Kidney (tissue), 14 donors: Measurements from ENCODE around the gene XDH. TPM values are rescaled to one million over a fixed set of nuclear protein-coding genes. Genes with fewer than 3 reads are reported as not detected.

Experiments
- DNase-seq, 5 donors: peaks; one replicate each; pipeline ENCODE4 v3.0.0-alpha.2; 2013 to 2020
- FAIRE-seq: peaks from 2 replicates; lab custom pipeline; 2012; peaks lifted over from hg19 to GRCh38; lab: Jason Lieb, UNC
- H3K27ac ChIP-seq, 2 donors: one replicate each; pipeline ENCODE4 v1.7.0; 2013; ENCODE audit warnings: low read depth in 2 of 2, low read length in 2 of 2, inconsistent platforms in 1 of 2
- H3K27me3 ChIP-seq: one replicate; pipeline ENCODE4 v1.7.1; 2013; ENCODE audit warnings: low read length, inconsistent platforms; ENCODE audit not compliant: control insufficient read depth, insufficient read depth
- H3K36me3 ChIP-seq, 3 donors: one replicate each; pipeline versions ENCODE4 v1.7.0 to v1.7.1; 2013; ENCODE audit warnings: low read length in 3 of 3, control low read depth in 1 of 3, inconsistent platforms in 1 of 3; ENCODE audit not compliant: insufficient read depth in 3 of 3, control insufficient read depth in 2 of 3
- H3K4me1 ChIP-seq, 3 donors: one replicate each; pipeline versions ENCODE4 v1.7.0 to v1.7.1; 2013; ENCODE audit warnings: low read length in 3 of 3, inconsistent platforms in 1 of 3, low read depth in 1 of 3; ENCODE audit not compliant: control insufficient read depth in 2 of 3, insufficient read depth in 2 of 3
- H3K4me3 ChIP-seq, 3 donors: one replicate each; pipeline versions ENCODE4 v1.7.0 to v1.8.1; 2013; ENCODE audit warnings: low read length in 3 of 3, control low read depth in 1 of 3, inconsistent platforms in 1 of 3
- H3K9ac ChIP-seq, 3 donors: one replicate each; pipeline versions ENCODE4 v1.7.0 to v1.7.1; 2013; ENCODE audit warnings: low read length in 3 of 3, control low read depth in 1 of 3, inconsistent platforms in 1 of 3
- H3K9me3 ChIP-seq, 3 donors: one replicate each; pipeline versions ENCODE4 v1.7.0 to v1.7.1; 2013; ENCODE audit warnings: low read length in 3 of 3, control low read depth in 1 of 3, inconsistent platforms in 1 of 3; ENCODE audit not compliant: control insufficient read depth in 2 of 3, insufficient read depth in 1 of 3
- CTCF ChIP-seq: IDR thresholded peaks from 3 replicates; pipeline ENCODE4 v1.5.1; 2012; ENCODE audit warnings: mild to moderate bottlenecking, moderate library complexity, borderline replicate concordance; ENCODE audit not compliant: insufficient read depth; ENCODE audit errors: extremely low read depth
- intact Hi-C: fragments of 100-400 bp; cut with DNase I; formaldehyde crosslinking; loops from one replicate; pipeline ENCODE4 v1.11.1; 2022
- polyA plus RNA-seq: library from polyadenylated mRNA; stranded (reverse); fragments of 350-450 nt; fragmentation: Illumina TruSeq; extraction: RNeasy Lipid Tissue Mini Kit (QIAGEN cat#74804); gene quantifications from one replicate; pipeline ENCODE4 v1.2.3, GENCODE V29; 2014; ENCODE audit warnings: low read depth, low replicate concordance; ENCODE audit not compliant: insufficient read depth
- total RNA-seq: library from RNA; stranded (reverse); fragmentation: NEBNext Ultra II Directional; extraction: Animal tissue kit (Norgen Biotek cat#: 25700); gene quantifications from one replicate; pipeline ENCODE4 v1.2.1, GENCODE V29; 2021
- donor health status: control.
- donor health status: control.
- donor health status: control.
- donor health status: control.
- donor health status: control.
- donor health status: DM: yes; HTN: yes; CAD: no.
- donor health status: Normal renal cell carcinoma (clear cell type).

XDH gene
- total and polyA plus RNA-seq, 2 donors from 2014 or later = 3.1 TPM; not detected in 1

- no peaks in the 10 kb centered on the region for H3K27me3 ChIP-seq
- no peaks in the 10 kb centered on the region for H3K4me1 ChIP-seq
- FAIRE-seq (no peak), DNase-seq (no peak)
- no peak overlapping the region for H3K4me3 ChIP-seq
- H3K36me3 ChIP-seq = no peaks in the 10 kb centered on the region
- intact Hi-C loops = no loop called here
- no peaks in the 10 kb centered on the region for H3K9me3 ChIP-seq
- TF ChIP-seq CTCF = no peak
- no peak overlapping the region for H3K9ac ChIP-seq
- H3K27ac ChIP-seq = no peak overlapping the region
These were observed 42.4 kb downstream of the XDH start for GRCh38 chr2:31372097-31372496.

GRCh38 chr2:31371691-31372090 lies 42.9 kb downstream of the XDH start:
- DNase-seq = no peak
- Histone ChIP-seq H3K36me3 (no peaks in the 10 kb centered on the region), H3K9me3 (no peaks in the 10 kb centered on the region), H3K4me3 (no peak overlapping the region), H3K27me3 (no peaks in the 10 kb centered on the region), H3K27ac (no peak overlapping the region), H3K9ac (no peak overlapping the region), H3K4me1 (no peaks in the 10 kb centered on the region)
- intact Hi-C loops = no loop called here
- TF ChIP-seq CTCF = no peak
- no peak for FAIRE-seq

GRCh38 chr2:31366733-31367132 lies 47.8 kb downstream of the XDH start:
- intact Hi-C loops = no loop called here
- H3K27me3 ChIP-seq = no peaks in the 10 kb centered on the region
- no peaks in the 10 kb centered on the region for H3K9me3 ChIP-seq
- H3K9ac ChIP-seq = no peak overlapping the region
- no peak for TF ChIP-seq CTCF
- H3K4me3 ChIP-seq = no peak overlapping the region
- DNase-seq (no peak), FAIRE-seq (no peak)
- no peaks in the 10 kb centered on the region for H3K36me3 ChIP-seq
- no peak overlapping the region for H3K27ac ChIP-seq
- H3K4me1 ChIP-seq = no peaks in the 10 kb centered on the region

GRCh38 chr2:31365834-31366505 lies 48.6 kb downstream of the XDH start:
- intact Hi-C loops = no loop called here
- Histone ChIP-seq H3K4me3 (no peak overlapping the region), H3K27ac (no peak overlapping the region), H3K9me3 (no peaks in the 10 kb centered on the region), H3K9ac (no peak overlapping the region), H3K4me1 (no peaks in the 10 kb centered on the region), H3K27me3 (no peaks in the 10 kb centered on the region), H3K36me3 (no peaks in the 10 kb centered on the region)
- DNase-seq = no peak
- no peak for TF ChIP-seq CTCF
- FAIRE-seq = no peak
